ENCODE results near the gene TRIM61.
"Not testable (repeated sequence)": the region's sequence is repeated elsewhere in the genome, so short reads cannot be mapped to it uniquely, and the experiment has no call there.

The TRIM61 gene

GRCh38 chr4:164977243-164978164 lies at the start of gene TRIM61:
Gene TRIM61, minus strand, starts transcription at chr4:164977657. Its CDS starts 7,655 bp downstream, at chr4:164970002.
- DNase-seq (ENCODE audit: low read depth, low spot score) = no peak

DNA sequence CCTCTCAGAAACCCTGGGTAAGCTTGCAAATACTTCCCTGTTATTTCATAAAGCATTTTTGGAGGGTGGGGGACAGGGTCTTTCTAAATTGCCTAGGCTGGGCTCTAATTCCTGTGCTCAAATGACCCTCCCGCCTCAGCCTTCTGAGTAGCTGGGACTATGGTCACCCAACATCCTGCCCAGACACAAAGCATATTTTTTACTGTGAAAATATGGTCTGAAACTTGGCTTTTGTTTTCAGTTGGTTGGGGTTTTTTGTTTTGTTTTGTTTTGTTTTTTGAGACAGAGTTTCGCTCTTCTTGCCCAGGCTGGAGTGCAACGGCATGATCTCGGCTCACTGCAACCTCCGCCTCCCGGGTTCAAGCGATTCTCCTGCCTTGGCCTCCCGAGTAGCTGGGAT lies 48.3 kb upstream of the TRIM61 start:
- DNase-seq (ENCODE audit: low read depth, low spot score) = not testable (repeated sequence)

DNA sequence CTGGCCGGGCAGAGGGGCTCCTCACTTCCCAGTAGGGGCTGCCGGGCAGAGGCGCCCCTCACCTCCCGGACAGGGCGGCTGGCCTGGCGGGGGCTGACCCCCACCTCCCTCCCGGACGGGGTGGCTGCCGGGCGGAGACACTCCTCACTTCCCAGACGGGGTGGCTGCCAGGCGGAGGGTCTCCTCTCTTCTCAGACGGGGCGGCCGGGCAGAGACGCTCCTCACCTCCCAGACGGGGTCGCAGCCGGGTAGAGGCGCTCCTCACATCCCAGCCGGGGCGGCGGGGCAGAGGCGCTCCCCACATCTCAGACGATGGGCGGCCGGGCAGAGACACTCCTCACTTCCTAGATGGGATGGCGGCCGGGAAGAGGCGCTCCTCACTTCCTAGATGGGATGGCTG lies 42.5 kb upstream of the TRIM61 start:
- not testable (repeated sequence) for DNase-seq (ENCODE audit: low read depth, low spot score)

- DNase-seq (ENCODE audit: low read depth, low spot score) = no peak
Observed at GRCh38 chr4:165016971-165017370, 39.5 kb upstream of the TRIM61 start.

DNA sequence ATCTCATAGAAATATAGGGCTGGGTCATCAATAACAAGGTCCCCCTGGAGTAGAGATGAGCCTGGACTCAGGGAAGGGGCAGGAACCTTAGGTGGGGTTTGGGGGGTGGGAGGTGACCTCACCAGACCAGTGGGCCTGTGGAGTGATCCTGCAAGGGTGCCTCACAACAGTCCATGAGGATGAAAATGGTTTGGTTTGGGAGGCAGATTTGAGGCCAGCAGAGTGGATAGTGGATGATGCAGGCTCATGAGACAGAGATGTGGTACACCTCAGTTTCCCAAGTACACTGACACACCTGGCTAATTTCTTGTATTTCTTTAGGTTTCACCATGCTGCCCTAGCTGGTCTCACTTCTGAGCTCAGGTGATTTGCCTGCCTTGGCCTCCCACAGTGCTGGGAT lies 36.2 kb upstream of the TRIM61 start:
- no peak for DNase-seq (ENCODE audit: low read depth, low spot score)

GRCh38 chr4:165011403-165011802 lies 33.9 kb upstream of the TRIM61 start:
- DNase-seq (ENCODE audit: low read depth, low spot score) = no peak

GRCh38 chr4:165010991-165011390 lies 33.5 kb upstream of the TRIM61 start:
- no peak for DNase-seq (ENCODE audit: low read depth, low spot score)

DNA sequence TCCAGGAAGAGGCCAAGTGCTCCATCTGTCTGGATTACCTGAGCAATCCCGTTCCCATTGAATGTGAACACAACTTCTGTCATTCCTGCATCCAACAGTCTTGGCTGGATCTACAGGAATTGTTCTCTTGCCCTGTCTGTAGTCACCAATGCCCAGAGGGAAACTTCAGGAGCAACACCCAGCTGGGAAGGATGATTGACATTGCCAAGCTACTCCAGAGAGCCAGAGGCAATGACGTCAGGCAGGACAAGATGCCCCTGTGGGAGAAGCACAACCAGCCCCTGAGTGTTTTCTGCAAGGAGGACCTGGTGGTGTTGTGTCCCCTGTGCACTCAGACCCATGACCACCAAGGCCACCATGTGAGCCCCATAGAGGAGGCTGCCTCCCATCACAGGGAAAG lies 33.0 kb upstream of the TRIM61 start:
- no peak for DNase-seq (ENCODE audit: low read depth, low spot score)

DNA sequence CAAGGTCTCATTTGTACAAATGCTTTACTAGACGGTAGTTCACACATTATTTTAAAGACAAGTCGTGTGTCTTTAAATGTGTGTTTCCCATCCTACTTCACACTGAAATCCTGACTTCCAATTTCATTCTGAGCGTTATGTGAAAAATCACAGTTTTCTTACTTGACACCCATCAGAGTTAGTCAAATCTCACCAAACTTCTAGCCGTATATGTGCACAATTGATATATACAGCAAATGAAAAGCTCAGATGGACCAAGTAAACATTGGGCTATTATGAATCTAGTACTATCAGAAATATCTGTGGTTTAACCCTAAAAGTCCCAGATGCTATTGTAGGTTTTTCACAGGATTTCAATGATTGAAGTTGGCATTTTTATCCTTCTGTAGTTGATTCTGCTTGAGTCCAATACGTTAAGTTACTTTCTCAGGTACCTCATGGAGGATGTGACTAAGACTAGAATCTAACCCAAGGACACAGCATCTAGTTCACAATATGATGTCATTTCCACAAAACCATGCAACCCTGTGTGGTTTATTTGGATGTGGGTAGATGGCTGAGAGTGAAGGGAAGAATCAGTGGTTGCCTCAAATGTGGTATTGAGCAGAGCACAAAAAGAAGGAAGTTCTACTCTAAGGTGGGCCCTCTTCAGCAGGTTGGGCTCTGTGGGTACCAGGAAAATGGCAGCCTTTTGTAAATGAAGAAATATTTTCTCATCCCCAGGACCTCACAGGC lies 32.2 kb upstream of the TRIM61 start:
- no peak for DNase-seq (ENCODE audit: low read depth, low spot score)

DNA sequence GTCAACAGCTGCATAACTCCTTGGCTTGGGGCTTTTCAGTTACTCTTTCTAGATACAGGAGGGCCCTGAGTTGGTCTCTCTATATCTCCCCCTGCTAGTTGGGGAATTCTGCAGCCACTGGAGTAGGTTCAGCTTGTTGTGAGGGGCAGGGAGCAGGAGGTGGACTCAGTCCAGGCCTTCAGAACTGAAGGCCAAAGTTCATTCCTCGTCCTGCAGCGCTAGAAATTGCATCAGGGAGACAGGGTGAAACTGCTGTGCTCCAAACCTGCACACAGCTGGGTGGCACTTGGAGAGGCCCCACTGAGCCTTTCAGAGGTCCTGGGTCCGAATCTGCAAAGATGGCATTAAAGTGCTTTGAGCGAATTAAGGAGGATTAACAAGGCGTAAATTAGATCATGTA lies 29.4 kb upstream of the TRIM61 start:
- no peak for DNase-seq (ENCODE audit: low read depth, low spot score)

DNA sequence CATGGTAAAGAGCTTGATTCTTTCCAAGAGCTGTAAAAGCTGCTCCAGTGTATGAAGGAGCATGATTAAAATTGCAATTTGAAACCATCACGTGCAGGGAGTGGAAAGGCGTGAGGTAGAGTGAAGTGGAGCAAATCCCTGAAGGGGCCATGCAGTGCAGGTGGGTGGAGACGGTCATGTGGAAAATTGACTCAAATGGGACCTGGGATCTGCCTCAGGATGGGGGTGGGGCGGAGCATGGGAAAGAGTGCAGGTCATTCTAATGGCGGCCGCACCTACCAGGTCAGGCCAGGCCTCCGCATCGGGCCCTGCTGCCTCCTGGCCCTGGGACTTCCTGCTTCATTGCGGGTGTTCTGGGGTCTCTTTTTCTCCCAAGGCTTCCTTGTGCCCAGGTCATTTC lies 29.0 kb upstream of the TRIM61 start:
- no peak for DNase-seq (ENCODE audit: low read depth, low spot score)

- no peak for DNase-seq (ENCODE audit: low read depth, low spot score)
Observed at GRCh38 chr4:165005352-165005925, 28.0 kb upstream of the TRIM61 start.

DNA sequence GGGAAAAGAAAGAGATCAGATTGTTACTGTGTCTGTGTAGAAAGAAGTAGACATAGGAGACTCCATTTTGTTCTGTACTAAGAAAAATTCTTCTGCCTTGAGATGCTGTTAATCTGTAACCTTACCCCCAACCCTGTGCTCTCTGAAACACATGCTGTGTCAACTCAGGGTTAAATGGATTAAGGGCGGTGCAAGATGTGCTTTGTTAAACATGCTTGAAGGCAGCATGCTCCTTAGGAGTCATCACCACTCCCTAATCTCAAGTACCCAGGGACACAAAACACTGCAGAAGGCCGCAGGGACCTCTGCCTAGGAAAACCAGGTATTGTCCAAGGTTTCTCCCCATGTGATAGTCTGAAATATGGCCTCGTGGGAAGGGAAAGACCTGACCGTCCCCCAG lies 24.5 kb upstream of the TRIM61 start:
- DNase-seq (ENCODE audit: low read depth, low spot score) = not testable (repeated sequence)

DNA sequence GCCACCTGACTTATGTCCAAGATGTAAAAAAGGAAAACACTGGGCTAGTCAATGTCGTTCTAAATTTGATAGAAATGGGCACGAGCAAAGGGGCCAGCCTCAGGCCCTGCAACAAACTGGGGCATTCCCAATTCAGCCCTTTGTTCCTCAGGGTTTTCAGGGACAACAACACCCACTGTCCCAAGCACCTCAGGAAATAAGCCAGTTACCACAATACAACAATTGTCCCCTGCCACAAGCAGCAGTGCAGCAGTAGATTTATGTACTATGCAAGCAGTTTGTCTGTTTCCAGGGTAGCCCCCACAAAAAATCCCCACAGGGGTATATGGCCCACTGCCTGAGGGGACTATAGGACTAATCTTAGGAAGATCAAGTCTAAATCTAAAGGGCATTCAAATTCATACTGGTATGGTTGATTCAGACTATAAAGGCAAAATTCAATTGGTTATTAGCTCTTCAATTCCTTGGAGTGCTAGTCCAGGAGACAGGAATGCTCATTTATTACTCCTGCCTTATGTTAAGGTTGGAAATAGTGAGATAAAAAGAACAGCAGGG lies 21.1 kb upstream of the TRIM61 start:
- not testable (repeated sequence) for DNase-seq (ENCODE audit: low read depth, low spot score)

DNA sequence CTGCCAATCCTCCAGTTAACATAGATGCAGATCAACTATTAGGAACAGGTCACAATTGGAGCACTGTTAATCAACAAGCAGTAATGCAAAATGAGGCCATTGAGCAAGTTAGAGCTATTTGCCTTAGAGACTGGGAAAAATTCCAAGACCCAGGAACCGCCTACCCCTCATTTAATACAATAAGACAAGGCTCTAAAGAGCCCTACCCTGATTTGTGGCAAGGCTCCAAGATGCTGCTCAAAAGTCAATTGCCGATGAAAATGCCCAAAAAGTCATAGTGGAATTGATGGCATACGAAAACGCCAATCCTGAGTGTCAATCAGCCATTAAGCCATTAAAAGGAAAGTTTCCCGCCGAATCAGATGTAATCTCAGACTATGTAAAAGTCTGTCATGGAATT lies 20.5 kb upstream of the TRIM61 start:
- no peak for DNase-seq (ENCODE audit: low read depth, low spot score)

DNA sequence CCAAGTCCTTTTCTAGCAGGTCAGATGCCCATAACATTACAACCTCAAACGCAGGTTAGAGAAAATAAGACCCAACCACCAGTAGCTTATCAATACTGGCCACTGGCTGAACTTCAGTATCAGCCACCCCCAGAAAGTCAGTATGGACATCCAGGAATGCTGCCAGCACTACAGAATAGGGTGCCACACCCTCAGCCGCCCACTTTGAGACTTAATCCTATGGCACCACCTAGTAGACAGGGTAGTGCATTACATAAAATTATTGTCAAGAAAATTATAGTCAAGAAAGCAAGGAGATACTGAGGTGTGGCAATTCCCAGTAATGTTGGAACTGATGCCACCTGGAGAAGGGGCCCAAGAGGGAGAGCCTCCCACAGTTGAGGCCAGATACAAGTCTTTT lies 19.9 kb upstream of the TRIM61 start:
- no peak for DNase-seq (ENCODE audit: low read depth, low spot score)

DNA sequence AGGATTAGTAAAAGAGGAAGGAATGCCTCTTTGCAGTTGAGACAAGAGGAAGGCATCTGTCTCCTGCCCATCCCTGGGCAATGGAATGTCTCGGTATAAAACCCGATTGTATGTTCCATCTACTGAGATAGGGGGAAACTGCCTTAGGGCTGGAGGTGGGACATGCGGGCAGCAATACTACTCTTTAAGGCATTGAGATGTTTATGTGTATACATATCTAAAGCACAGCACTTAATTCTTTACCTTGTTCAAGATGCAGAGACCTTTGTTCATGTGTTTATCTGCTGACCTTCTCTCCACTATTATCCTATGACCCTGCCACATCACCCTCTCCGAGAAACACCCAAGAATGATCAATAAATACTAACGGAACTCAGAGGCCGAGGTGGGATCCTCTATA lies 18.7 kb upstream of the TRIM61 start:
- not testable (repeated sequence) for DNase-seq (ENCODE audit: low read depth, low spot score)

- DNase-seq (ENCODE audit: low read depth, low spot score) = not testable (repeated sequence)
Observed at GRCh38 chr4:164990786-164991185, 13.3 kb upstream of the TRIM61 start.

DNA sequence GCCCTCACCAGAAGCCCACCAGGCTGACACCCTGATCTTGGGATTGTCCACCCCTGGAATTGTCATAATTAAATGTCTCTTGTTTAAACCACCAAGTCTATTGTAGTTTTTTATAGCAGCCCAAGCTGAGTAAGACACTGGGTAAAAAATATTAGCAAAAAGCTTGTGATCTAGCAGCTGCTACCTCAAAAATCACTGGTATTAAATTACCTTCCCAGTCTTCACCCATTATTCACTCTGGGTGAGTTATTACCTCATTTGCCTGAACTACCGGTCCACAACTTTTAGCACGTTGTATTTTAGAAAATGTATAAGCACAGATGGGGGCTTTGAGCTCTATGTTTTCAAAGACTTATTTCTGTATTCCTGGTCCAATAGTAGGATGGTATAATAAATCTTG lies 12.0 kb upstream of the TRIM61 start:
- no peak for DNase-seq (ENCODE audit: low read depth, low spot score)

- DNase-seq (ENCODE audit: low read depth, low spot score) = not testable (repeated sequence)
Observed at GRCh38 chr4:164971929-164972328, 5.5 kb downstream of the TRIM61 start.

DNA sequence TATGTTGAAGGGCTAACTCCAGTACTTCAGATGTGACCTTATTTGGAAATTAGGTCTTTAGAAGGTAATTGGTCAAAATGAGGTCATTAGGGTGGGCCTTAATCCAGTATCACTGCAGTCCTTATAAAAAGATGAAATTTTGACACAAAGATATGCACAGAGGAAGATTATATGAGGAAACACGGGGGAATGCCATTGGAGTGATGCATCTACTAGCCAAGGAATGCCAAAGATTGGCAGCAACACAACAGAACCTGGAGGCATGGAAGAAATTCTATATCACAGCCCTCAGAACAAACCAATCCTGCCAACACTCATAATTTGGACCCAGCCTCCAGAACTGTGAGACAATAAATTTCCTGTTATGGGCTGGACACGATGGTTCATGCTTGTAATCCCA lies 17.6 kb downstream of the TRIM61 start:
- no peak for DNase-seq (ENCODE audit: low read depth, low spot score)

DNA sequence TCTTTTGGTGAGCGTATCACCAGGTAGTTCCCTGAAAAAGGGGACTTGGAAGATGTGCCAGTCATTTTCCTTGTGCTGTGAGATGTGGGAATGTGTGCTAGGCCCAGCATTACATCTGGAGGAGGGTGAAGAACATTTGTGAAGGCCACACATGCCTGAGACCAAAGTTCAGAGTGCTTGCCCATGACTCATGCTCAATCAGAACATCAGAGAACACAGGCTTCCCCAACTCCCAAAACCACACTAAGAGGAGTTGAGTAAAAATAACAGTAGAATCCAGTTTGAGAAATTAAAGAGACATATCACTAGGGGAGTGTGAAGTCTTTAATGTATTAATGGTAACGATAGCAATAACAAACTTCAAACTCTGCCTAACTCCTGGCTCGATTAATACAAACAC lies 18.0 kb downstream of the TRIM61 start:
- DNase-seq (ENCODE audit: low read depth, low spot score) = not testable (repeated sequence)

Data from smooth muscle cell of the brain vasculature (primary cell).